ENCODE measurements around the gene PTPRD. TPM values are rescaled to one million over a fixed set of nuclear protein-coding genes. Genes with fewer than 3 reads are reported as not detected.

Gene PTPRD
- total RNA-seq, 1 experiment from 2014 or later, result not detected

- ATAC-seq (no peak), DNase-seq (ENCODE audit: low read depth, low spot score) (no peak)
- TF ChIP-seq TCF7L2 (IDR thresholded peaks at IDR 0.05; ENCODE audit: low read depth, low read length) (no peak), SIN3A (IDR thresholded peaks at IDR 0.05; ENCODE audit: borderline replicate concordance, insufficient read depth, low read depth, low read length) (no peak), POLR2AphosphoS5 (IDR thresholded peaks at IDR 0.05; ENCODE audit: low read depth, low read length) (no peak)
- TF ChIP-seq, protein P1, sequence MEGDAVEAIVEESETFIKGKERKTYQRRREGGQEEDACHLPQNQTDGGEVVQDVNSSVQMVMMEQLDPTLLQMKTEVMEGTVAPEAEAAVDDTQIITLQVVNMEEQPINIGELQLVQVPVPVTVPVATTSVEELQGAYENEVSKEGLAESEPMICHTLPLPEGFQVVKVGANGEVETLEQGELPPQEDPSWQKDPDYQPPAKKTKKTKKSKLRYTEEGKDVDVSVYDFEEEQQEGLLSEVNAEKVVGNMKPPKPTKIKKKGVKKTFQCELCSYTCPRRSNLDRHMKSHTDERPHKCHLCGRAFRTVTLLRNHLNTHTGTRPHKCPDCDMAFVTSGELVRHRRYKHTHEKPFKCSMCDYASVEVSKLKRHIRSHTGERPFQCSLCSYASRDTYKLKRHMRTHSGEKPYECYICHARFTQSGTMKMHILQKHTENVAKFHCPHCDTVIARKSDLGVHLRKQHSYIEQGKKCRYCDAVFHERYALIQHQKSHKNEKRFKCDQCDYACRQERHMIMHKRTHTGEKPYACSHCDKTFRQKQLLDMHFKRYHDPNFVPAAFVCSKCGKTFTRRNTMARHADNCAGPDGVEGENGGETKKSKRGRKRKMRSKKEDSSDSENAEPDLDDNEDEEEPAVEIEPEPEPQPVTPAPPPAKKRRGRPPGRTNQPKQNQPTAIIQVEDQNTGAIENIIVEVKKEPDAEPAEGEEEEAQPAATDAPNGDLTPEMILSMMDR (IDR thresholded peaks at IDR 0.05), result no peak
- TF ChIP-seq, protein P2, sequence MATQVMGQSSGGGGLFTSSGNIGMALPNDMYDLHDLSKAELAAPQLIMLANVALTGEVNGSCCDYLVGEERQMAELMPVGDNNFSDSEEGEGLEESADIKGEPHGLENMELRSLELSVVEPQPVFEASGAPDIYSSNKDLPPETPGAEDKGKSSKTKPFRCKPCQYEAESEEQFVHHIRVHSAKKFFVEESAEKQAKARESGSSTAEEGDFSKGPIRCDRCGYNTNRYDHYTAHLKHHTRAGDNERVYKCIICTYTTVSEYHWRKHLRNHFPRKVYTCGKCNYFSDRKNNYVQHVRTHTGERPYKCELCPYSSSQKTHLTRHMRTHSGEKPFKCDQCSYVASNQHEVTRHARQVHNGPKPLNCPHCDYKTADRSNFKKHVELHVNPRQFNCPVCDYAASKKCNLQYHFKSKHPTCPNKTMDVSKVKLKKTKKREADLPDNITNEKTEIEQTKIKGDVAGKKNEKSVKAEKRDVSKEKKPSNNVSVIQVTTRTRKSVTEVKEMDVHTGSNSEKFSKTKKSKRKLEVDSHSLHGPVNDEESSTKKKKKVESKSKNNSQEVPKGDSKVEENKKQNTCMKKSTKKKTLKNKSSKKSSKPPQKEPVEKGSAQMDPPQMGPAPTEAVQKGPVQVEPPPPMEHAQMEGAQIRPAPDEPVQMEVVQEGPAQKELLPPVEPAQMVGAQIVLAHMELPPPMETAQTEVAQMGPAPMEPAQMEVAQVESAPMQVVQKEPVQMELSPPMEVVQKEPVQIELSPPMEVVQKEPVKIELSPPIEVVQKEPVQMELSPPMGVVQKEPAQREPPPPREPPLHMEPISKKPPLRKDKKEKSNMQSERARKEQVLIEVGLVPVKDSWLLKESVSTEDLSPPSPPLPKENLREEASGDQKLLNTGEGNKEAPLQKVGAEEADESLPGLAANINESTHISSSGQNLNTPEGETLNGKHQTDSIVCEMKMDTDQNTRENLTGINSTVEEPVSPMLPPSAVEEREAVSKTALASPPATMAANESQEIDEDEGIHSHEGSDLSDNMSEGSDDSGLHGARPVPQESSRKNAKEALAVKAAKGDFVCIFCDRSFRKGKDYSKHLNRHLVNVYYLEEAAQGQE (IDR thresholded peaks at IDR 0.05; ENCODE audit: insufficient read depth in 1 of 2, low read depth in 2 of 2, low read length in 1 of 2), result no peak
- Histone ChIP-seq H3K36me3 (ENCODE audit: control insufficient read depth, insufficient read depth, low read length) (no peaks in the 10 kb centered on the region), H3K4me1 (ENCODE audit: control insufficient read depth, insufficient read depth, low read length) (no peaks in the 10 kb centered on the region), H3K27me3 (ENCODE audit: control insufficient read depth, insufficient read depth, low read length) (no peaks in the 10 kb centered on the region), H3K27ac (ENCODE audit: low read length) (no peak overlapping the region), H3K4me3 (ENCODE audit: low read depth in 2 of 2, low read length in 2 of 2) (no peak overlapping the region), H3K9me3 (ENCODE audit: control insufficient read depth, insufficient read depth, low read depth, low read length) (no peaks in the 10 kb centered on the region)
- POLR2A ChIA-PET, result no interaction called here
- intact Hi-C loops (cut with micrococcal nuclease; ENCODE audit: unreplicated experiment) (no loop called here), in situ Hi-C loops (cut with HindIII; ENCODE audit: low pct_unique_long_range_greater_than_20kb, low sequenced_read_pairs) (no loop called here)
- no TSS peak for BruUV-seq (replicated peaks)
- CTCF ChIA-PET, result no interaction called here
Observed at GRCh38 chr9:10127867-10128266, 484.9 kb downstream of the PTPRD start.

GRCh38 chr9:10112798-10113197 is 500.0 kb downstream of the PTPRD start:
- intact Hi-C loops (cut with micrococcal nuclease; ENCODE audit: unreplicated experiment) (no loop called here), in situ Hi-C loops (cut with HindIII; ENCODE audit: low pct_unique_long_range_greater_than_20kb, low sequenced_read_pairs) (no loop called here)
- TF ChIP-seq POLR2AphosphoS5 (IDR thresholded peaks at IDR 0.05; ENCODE audit: low read depth, low read length) (no peak), TCF7L2 (IDR thresholded peaks at IDR 0.05; ENCODE audit: low read depth, low read length) (no peak), SIN3A (IDR thresholded peaks at IDR 0.05; ENCODE audit: borderline replicate concordance, insufficient read depth, low read depth, low read length) (no peak)
- TF ChIP-seq, protein P1 (IDR thresholded peaks at IDR 0.05), result no peak
- TF ChIP-seq, protein P2 (IDR thresholded peaks at IDR 0.05; ENCODE audit: insufficient read depth in 1 of 2, low read depth in 2 of 2, low read length in 1 of 2), result no peak
- H3K36me3 ChIP-seq (ENCODE audit: control insufficient read depth, insufficient read depth, low read length), result no peaks in the 10 kb centered on the region
- no peaks in the 10 kb centered on the region for H3K4me1 ChIP-seq (ENCODE audit: control insufficient read depth, insufficient read depth, low read length)
- no TSS peak for BruUV-seq (replicated peaks)
- DNase-seq (ENCODE audit: low read depth, low spot score) (no peak), ATAC-seq (no peak)
- POLR2A ChIA-PET, result interaction anchor here (0.6 kb wide), 1 partner anchor 782 kb away, joined by 4 read pairs; no protein-coding TSS in a partner anchor
- CTCF ChIA-PET, result no interaction called here
- H3K4me3 ChIP-seq (ENCODE audit: low read depth in 2 of 2, low read length in 2 of 2), result no peak overlapping the region
- H3K27ac ChIP-seq (ENCODE audit: low read length), result no peak overlapping the region
- H3K27me3 ChIP-seq (ENCODE audit: control insufficient read depth, insufficient read depth, low read length), result no peaks in the 10 kb centered on the region
- no peaks in the 10 kb centered on the region for H3K9me3 ChIP-seq (ENCODE audit: control insufficient read depth, insufficient read depth, low read depth, low read length)
